ENCODE results near the gene SUPT4H1.
"Not testable (repeated sequence)": the region's sequence is repeated elsewhere in the genome, so short reads cannot be mapped to it uniquely, and the experiment has no call there.

Gene SUPT4H1

DNA sequence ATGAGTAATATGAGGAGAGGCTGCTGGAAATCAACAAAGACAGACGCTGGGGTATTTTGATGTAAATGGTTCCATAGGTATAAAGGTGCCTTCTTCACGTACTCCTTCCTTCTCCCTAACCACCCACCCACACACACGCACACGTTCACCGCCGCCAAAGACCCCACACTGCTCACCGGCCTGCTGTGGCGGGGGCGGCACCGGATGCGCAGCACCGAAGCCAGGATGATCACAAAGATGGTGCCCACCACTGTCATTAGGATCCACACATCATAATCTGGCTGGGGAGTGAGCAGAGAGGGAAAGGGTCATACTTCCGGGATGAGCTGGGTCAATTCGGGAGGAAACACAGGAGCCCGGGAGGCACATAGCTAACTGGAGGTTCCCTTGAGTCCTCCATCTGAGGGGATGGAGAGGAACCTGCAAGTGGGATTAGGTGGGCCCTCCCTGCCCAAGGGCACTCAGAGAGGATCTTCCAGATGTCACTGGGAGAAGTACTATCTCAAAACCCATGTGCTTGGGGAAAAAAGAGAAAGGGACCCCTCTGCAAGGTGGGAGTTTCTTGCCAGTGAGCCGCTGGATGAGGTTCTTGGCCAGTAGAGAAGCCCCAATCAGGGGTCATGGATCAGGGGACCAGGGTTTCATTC is 10.5 kb upstream of the SUPT4H1 start:
- DNase-seq = no peak

DNA sequence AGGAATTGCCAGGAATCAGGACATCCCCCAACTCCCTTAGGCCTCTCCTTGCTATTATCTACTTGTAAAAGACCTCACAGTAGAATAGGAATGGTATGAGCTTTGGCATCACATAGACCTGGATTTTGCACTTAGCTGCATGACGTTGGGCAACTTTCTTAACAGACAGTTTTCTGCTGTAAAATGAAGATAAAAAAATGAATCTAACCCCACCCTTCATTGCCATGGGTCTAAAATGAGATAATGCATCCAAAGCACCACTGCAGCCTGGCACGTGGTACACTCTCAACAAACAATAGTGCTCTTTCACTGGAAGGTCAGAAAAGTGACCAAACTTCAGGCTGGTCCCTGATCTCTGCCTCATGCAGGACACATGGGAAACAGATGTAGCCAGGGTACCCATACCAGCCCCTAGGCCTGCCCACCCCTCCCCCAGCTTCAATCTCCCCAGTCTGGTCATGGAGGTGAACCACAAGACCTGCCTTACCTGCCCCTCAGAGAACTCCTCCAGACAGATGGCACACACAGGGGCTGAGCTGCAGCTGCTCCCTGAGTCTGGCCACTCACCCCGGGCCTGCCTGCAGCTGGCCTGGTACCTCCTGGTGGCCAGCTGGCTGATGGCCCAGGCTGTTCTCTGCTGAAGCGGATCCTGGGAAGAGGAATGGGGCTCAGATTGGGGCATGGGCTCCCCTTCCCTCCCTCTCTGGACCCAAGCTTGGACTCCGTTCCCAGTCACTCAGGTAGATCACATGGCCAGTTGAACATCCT is 8.5 kb upstream of the SUPT4H1 start:
- DNase-seq = no peak

DNA sequence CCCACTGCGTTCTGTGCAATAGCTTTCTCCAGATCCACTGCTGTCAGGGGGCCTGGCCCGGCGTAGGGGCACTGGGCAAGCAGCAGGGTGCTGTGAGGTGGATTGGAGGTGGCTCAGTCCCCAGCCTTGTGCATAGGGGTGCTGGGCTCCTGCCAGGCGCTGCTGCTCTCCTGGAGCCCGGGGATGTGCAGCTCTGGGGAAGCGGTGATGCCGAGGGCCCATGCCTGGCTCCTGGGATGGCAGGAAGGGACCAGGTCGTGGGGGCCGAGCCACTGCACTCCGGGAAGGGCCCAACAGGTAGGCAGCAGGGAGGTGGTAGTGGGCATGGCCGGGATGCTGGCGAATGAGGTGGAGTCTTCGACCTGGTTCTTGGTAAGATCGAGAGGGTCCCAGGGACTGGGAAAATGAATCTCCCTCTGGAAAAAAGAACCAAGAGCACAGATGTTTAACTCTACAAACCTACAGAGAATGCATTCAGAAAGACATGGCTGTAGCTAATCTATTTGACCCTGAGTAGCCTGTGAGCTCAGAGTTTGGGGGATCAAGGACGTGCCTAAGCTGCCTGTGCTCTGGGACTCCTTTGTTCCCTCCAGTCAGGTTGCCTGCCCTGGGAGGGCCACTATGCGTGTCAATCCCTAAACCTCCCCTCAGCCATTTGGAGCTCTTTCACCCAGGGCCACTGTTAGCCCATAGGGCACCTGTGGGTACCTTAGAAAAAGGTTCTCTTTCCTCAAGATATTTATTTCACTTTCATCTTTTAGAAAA is 6.6 kb upstream of the SUPT4H1 start:
- DNase-seq = no peak

DNA sequence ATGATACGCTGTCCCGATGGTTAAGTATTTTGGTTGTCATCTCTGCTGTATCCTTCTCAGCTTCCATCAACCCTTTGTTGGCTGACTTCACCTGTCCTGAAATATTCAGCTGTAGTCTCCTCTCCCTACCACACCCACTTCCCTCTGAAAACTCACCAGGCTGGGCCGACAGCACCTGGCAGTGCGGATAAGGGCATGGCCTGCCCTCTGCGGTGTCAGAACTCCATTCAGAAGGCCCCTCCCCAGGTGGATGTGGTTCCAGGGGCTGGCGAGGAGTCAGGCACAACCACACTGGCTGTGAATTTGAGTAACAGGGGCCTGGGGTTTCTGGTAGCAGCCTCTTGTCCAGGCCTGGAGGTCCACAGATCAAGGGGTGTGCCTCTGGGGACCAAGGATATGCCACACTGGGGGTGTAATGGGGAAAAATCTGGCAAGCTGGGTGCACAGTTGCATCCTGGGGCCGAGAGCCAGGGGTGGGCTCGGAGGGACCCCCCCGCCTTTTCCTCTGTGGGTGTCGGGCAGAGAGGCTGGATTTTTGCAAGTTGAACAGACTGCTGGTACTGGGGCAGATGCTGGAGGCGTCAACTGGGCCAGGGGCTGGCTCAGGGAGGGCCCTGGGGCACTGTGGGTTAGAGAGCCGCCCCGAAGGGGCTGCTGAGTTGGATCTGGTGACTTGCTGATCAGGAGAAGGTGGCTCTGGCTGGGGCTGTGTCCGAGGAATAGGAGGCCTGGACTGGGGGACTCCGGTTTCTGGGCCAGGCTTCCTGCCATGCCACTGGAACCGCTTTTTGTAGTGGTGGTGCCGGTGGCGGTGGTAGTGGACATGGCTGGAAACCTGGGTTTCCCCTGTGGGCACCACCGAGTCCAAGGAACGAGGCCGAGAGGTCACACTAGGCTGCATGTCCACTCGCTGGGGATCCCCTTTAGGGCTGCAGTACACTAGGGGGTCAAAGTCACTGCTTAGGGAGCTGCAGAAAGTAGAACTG is 5.6 kb upstream of the SUPT4H1 start:
- DNase-seq = no peak

DNA sequence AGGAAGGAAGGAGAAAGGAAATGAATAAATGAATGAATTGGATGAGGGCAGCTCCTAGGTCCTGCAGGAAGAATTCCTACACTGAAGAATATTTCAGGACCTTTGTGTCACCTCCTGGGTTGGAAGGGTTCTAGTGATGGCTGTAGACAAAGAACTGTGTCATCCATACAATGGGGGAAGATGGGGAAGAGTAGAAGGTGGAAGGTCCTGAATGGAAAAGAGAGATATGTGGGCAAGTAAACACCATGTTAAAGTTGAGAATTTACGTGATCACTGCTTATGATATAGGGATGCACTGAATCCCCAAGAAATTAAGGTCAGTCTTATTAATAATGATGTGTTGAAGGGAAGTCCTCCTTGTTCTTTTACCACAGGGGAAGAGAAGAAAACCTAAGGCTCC is 4.2 kb upstream of the SUPT4H1 start:
- DNase-seq = no peak

DNA sequence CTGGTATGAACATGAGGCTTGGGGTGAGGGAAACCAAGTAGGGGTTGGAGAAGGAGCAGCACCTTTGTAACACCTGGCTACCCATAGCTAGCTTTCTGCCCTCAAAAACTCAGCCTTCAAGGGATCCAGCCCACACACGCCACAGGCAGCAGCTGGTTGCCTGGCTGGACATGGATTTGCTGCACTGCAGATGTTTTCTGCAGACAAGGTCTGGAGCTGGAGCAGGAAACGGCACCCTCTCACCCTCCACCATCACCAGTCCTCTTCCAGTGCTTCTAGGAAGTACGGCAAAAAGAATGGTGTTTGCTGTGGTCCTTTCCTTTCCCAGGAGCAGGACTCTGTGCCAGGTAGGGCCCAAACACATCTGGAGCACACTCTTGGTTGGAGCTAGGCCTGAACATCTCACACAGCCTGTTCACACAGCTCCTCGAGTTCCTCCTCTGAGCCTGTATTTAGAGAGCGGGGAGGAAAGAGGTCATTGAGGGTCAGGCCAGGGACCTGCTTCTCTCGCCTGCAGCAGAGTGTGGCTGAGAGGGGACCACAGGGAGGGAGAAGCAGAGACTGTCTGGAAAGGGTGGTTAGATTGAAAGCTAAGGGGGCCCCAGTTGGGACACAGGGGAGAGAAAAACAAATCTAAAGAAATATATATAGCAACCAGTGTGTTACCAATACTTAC is 2.7 kb upstream of the SUPT4H1 start:
- no peak for DNase-seq

DNA sequence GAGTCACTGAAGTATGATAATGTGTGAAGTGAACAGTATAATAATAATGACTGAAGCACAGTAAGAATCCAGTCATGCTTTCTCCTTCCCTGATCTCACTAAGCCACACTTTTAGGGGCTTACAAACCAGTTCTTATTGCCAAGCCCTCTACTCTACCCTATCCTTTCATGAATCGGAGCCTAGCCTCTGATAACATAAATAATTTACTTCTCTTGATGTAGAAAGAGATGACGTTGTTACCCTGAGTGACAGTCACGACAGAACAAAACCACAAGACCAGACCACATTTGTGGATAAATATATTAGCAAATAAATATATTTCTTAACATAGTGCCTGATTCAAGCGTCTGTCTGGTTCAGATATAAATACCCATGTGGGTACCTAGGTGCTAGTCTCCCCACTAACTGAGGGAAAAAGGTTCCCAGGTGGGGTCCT is 1.4 kb upstream of the SUPT4H1 start:
- no peak for DNase-seq

DNA sequence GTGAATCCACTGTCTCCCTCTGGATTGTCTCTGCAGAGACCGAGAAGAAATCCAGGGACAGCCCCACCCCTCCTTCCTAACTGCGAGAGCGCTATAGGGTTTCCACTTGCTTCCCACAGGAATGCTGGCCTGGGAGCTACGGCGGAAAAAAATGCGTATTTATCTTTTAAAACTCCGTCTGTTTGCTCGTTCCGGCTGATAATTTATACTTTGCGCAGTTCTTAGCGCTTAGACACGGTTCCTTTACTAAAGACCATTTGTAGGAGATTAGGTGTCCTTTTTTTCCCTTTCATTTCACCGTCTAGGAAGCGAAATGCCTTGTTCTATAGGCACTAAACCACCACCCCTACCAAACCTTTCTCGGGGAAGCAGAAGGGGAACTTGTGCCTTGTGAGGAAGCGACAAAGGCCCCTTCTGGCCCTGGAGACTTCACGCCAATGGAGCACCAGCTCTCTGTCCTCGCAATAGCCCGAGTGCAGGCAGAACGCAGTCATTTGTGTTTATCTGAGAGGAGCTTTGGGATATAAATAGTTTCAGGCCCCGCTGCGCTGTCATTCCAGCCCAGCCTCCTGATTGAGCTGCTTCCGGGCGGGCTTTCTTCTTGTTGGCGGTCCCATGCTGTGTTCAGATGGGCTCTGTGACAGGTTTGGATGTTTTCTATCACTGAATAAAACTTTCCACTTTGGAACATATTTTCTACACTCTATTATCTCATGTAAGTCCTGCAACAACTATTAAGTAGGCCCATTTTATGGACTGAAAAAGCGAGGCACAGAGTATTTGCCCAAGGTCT is 791 bp upstream of the SUPT4H1 start:
- peak; percentile 20 for DNase-seq

DNA sequence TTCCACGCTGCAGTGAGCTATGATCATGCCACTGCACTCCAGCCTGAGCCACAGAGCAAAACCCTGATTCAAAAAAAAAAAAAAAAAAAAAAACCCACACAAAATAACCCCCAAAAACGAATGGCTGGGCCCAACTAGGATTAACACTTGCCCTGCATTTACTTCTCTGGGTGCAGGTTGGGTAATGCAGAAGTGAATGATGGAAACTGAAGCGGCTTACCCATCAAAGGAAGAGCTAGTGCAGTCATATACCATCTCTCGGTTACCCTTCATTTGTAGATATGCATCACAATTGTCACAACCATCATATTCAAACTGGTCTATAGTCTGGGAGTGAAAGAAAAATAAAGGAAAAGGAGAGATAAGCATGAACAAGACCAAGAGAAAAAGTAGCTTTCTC is 819 bp downstream of the SUPT4H1 start:
- no peak for DNase-seq

DNA sequence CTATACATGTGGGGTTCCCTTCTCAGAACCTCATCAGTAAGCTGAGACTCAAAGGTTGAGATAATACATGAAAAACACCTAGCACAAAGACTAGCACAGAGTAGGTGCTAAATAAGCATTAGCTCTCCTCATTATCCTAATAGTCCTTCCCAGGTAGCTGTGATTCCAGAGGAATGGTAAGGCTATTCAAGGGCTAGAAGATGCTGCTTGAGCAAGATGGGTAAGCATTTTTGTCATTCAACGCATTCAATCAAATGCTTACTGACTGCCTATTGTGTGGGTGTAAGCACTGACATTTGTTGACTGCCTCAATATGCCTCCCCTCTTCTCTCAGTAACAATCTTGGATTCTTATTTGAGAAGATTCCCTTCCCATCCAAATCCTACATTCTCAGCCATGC is 4.0 kb downstream of the SUPT4H1 start:
- DNase-seq = no peak

DNA sequence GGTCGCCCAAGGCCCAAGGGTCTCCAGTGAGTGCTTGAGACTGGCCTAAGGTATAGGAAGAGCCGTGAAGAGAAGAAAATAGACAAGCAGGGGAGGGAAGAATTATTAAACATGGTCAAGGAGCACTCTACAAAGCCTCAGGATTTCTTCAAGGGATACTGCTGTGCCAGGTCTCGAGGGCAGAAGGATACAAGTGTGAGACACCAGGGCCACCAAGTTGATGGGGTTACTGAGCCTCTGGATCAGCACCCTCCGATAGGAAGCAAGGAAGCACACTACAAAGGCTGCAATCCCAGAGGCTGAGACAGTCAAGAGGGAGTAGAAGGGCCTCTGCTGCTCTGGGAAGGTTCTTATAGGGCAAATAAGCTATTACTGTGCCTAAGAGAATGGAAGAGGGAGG is 6.5 kb downstream of the SUPT4H1 start:
- DNase-seq = no peak

DNA sequence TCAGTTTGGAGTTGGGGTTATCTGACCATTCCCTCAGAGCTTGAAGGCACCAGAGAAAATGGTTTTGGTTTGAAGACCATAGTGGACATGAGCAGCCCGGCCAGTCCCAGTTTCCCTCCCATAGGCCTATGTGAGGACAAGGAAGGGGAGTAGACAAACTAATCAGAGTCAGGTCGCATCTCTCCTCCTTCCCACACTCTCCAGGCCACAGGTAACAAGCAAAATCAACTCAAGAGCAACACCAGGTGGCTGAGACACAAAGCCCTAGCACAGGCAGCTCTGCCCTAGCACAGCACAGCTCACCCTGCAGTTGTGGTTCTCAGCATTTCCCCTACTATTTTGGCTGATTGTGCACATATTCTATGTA is 7.2 kb downstream of the SUPT4H1 start:
- no peak for DNase-seq

DNA sequence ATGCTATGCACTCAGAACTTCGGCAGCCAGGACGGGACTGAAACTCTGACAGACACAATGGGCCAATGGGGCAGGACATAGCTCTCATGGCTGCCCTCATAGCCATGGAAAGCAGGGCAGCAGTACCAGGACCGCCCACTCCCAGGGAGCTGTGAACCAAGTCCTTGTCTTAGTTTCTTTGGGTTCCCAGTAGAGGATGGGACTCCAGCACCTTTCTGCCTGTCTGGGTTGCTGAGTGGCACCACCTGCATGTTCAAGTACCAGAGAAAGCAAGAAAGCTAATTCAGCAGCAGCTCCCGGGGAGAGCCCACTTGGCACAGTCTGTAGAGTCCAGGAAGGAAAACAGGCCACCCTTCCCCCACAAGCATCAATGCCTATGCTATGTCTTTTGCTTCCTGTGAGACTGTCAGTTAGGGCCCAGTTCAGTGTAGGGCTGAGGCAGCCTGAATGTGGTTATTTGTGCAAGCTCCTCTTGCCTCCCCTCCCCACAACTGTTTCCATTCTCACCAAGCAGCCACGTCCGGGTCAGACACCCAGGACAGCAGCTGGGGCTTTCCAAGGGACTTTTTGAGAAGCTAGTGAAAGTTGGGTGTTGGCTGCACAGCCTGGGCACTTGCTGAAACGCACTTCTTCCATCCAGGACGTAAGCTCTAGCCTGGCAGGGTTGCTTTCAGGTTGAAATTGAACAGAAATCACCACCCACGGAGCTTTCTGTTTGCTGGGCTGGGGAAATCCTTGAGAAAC is 7.8 kb downstream of the SUPT4H1 start:
- no peak for DNase-seq

DNA sequence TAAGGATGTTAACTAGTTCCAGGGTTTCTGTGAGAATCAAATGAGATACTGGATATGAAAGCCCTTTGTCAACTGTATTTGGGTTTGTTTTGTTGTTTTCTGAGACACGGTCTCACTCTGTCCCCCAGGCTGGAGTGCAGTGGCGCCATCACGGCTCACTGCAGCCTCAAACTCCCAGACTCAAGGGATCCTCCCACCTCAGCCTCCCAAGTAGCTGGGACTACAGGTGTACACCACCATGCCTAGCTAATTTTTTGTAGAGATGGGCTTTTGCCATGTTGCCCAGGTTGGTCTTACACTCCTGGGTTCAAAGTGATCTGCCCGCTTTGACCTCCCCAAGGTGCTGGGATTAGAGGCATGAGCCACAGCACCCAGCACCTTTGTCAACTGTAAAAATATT is 8.9 kb downstream of the SUPT4H1 start:
- no peak for DNase-seq

DNA sequence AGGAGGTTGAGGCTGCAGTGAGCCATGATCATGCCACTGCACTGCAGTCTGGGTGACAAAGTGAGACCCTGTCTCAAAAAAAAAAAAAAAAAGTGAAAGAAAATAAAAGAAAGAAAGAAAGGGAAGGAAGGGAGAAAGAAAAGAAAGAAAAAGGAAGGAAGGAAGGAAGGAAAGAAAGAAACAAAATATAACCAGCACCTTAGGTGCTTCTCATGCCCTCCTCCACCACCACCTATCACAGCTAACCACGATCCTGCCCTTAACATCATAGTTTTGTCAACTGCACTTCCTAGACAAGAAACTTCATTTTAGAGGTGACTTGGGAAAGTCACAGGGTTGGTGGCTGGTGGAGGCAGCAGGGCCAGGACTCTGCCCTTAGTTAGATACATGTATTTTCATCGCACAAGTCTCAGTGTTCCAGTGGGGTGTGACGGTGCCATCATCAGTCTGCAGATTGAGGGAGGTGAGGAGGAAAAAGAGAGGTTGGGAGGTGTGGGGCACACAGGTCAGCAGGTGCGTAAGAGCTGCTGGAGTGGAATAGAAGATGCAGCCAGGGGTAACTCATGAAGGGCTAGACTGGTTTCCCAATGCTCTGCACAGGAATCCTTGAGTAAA is 10.0 kb downstream of the SUPT4H1 start:
- no peak for DNase-seq

DNA sequence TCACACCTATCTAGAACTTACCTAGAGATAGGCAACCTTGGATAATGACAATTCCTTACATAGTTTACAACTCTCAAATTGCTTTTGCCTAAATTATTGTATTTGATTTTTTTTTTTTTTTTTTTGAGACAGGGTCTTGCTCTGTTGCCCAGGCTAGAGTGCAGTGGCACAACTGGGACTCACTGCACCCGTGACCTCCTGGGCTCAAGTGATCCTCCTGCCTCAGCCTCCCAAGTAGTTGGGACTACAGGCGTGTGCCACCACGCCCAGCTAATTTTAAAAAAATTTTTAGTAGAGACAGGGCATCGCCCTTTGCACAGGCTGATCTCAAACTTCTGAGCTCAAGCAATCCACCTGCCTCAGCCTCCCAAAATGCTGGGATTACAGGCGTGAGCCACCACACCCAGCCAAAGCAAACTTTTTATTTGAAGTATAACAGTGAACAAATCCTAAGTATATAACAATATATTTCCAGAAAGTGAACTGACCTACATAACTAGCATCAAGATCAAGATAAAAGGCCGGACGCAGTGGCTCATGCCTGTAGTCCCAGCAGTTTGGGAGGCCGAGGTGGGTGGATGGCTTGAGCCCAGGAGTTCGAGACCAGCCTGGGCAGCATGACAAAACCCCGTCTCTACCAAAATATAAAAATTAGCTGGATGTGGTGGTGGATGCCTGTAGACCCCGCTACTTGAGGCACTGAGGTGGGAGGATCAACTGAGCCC is 10.7 kb downstream of the SUPT4H1 start:
- DNase-seq = not testable (repeated sequence)

DNA sequence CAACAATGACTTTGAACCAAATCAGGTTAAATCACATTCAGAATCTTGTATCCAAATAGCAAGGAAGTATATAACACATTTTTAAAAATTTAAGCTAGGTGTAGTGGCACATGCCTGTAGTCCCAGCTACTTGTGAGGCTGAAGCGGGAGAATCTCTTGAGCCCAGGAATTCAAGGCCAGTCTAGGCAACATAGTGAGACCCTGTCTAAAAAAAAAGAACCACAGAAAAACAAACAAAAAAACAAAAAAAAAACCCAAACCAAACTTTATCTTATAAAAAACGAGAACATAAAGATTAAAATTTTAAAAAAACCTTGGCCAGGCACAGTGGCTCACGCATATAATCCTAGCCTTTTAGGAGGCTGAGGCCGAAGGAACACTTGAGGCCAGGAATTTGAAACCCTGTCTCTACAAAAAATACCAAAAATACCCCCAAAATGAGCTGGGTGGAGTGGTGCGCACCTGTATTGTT is 11.6 kb downstream of the SUPT4H1 start:
- no peak for DNase-seq

DNA sequence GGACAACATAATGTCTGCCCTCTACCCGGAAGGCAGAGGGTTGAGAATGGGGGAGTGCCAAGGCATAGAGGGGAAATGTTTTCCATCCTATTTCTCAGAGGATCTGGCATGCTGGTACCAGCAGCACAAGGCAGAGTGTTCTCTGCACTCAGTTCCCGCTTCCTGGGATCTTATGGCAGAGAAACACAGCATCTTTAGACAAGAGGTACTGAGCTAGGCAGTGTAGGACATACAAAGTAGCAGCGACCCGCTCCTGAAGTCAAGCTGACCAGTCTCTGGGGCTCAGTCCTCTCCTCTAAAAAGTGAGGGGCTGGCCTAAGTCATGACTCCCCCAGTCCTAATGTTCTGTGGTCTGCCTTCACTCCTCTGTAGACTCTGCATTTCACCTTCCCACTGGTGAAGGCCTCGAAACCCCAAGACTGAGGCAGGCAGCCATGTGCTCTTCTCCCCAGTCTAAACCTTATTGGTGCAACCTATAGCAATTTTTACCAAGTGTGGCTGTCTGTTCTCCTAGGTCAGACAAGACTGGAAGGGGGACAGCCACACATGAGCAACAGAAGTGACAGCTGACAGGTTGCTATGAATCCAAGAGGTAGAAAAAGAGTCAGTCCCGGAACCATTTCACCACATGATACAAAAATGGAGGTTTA is 12.1 kb downstream of the SUPT4H1 start:
- DNase-seq = no peak
